GM19035 (cell line): ENCODE data around the gene ATP10B.
"Not testable (repeated sequence)": the region's sequence is repeated elsewhere in the genome, so short reads cannot be mapped to it uniquely, and the experiment has no call there.

ENCODE experiments used
- ATAC-seq: cut with Tn5 transposase; IDR thresholded peaks from one replicate; pipeline ENCODE4 v1.9.1; 2021; ENCODE audit not compliant: unreplicated experiment

The ATP10B gene

GRCh38 chr5:160769301-160769700 is 82.7 kb downstream of the ATP10B start:
- ATAC-seq: no peak

DNA sequence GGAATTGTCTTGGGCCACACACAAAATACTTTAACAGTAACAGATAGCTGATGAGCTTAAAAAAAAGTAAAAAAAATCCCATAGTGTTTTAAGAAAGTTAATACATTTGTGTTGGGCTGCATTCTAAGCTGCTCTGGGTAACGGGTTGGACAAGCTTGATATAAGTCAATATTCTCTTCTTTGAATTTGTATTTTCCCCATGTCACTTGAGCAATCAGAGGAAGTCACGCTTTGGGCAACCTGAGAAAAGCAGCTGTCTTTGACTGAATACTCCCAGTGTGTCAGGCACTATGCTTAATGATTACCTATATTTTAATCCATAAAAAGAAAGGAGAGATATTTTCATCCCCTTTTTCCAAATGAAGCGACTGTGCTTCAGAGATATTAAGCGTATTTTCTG is 84.9 kb downstream of the ATP10B start:
- ATAC-seq: no peak

GRCh38 chr5:160760008-160760407 is 92.0 kb downstream of the ATP10B start:
- no peak for ATAC-seq

DNA sequence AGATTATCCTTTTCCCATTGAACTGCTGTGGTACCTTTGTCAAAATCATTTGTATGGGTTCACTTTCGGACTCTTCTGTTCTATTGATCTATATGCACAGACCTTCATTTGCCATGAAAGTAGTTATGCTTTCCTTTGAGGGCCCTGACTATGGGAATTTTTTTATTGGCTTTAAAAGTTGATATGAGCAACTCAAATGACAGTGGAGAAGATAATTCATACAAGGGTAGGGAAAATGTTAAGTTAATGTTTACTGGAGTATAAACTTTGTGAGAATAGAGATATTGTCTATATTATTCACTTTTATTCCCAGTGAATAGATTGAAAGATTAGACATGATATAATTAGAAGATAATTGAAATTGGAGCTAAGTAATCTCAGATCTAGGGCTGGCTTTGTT is 94.8 kb downstream of the ATP10B start:
- no peak for ATAC-seq

DNA sequence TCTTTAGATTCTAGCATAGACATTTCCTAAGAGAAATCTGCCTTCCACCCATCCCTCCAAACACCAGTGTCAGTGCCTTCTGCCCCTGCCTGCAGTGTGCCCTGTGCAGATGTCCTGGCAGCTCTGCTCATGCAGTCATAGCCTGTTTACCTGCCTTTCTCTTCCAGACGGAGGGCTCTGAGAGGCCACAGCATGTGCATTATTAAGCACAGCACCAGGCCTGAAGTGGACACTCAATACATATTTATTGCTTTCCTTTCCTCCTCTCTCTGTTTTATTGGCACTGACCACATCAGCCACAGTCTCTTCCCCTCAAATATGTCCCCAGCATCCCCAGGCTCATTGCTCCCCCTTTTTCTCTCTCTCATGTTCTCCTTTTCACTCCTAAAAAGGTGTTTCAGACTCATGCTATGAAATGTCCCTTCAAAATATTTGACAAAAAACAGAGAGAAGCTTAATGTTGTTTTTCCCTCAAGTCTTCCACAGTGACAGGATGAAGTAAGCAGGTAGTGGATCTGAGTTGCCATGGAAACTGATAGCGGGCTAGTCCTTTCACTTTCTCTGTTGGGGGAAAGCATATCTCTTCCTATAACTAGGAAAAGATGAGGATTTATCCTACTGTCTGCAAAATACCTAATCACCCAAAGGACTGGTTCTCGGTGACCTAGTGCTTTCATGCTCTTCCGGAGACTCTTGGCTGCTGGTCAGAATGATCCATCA is 100.9 kb downstream of the ATP10B start:
- ATAC-seq: no peak

DNA sequence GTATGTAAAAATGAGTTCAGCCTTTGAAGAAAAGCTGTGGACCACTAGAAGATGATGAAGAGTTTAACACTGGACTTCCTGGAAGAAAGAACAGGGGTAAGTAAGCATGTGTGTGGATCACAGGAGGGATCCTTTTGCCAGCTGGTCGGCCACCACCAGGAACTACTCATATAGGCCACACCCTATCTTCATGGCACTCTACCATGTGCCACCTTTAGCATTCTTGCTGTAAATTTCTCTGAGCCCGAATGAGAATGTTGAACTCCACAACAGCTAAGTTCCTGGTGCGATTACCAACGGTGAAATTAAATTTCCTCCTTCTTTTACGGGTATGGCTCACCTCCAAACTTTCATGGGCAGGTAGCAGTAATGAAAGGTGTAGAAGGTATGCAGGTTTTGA is 102.3 kb downstream of the ATP10B start:
- ATAC-seq: no peak

DNA sequence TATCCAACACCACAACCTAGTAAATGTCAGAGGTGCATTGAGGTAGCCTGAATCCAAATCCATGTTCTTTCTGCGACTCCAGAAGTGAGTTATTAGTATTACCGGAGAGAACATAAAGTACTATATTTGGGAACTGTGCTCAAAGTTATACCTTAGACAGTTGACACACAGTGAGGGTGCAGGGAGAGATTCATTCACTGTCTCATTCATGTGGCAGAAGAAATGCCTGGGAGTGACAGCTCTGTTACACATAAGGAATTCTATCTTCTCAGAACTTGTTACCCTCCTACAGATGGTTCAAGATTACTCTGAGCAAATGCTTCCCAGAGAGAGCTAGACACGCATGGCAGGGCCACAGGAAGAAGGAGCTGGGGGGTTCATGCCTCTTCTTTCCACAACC is 103.0 kb downstream of the ATP10B start:
- no peak for ATAC-seq

DNA sequence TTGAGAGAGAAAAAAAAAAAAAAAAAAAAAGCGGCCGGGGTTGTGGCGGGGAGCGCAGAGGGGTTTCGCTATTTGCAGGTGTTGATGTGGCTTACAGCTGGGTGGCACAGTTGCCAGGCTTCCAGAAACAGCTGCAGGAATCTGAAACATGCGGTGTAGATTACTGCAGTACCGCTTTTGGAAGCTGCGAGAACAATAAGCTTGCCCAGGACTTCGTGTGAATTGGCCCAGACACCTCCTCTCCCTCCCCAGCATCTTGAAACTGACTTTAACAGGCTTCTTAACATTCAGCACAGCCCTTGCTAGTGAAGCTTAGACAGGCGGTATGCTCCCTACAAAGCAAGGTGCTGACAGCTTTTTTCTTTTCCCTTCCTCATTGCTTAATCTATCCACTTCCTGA is 104.0 kb downstream of the ATP10B start:
- no peak for ATAC-seq

GRCh38 chr5:160747559-160747958 is 104.5 kb downstream of the ATP10B start:
- ATAC-seq: no peak

- ATAC-seq: no peak
Observed at GRCh38 chr5:160744268-160745101, 107.5 kb downstream of the ATP10B start.

GRCh38 chr5:160743027-160743426 is 109.0 kb downstream of the ATP10B start:
- ATAC-seq: no peak

DNA sequence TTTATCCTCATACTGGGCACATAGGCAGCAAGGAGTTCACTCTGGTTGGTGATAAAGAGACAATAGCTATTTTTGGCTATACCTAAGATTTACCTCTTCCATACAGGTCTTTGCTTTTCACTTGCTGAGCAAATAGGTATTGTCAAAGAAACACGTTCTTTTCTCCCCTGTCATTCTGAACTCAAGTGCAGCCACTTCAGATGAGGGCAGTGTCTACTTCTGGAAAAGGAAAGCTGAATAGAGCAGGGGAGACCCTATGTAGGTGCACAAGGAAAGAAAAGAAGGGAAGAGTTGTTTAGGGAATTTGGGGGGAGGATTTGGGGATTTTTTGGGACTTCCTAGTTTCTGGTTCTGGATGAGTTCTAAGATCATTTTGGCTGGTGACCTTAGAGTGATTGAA is 109.6 kb downstream of the ATP10B start:
- no peak for ATAC-seq

DNA sequence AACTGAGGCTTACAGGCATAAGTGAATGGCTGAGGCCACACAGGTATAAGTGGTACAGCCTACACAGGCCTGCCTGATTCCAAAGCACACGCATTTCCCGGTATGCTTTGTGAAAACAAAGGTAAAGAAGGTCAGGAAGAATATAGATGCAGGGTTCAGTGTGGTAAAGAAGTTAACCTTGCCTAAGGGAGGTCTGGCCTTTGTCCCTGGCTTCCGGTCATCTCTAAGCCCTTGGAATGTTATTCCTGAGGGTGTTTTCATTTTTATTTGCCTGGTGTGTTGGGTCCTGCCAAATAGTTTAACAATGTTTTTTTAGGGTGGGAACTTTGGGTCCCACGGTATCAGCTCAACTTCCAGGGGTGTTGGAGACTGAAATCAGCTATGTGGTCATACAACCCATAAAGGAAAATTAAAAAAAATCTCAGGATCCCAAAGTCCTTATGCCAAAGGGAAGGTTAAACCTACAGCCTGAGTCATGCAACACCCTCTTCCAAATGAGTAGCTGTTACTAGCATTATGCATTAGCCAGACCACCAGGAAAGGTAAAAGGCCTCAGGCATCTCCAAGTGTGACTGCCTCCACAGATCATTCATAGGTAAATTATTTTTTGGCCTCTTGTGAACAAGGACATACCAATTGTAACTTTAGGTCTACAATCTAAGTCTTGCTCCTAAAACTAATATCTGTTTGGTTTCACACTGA is 124.6 kb downstream of the ATP10B start:
- no peak for ATAC-seq

GRCh38 chr5:160726721-160727120 is 125.3 kb downstream of the ATP10B start:
- ATAC-seq: no peak

GRCh38 chr5:160720822-160721221 is 131.2 kb downstream of the ATP10B start:
- no peak for ATAC-seq

DNA sequence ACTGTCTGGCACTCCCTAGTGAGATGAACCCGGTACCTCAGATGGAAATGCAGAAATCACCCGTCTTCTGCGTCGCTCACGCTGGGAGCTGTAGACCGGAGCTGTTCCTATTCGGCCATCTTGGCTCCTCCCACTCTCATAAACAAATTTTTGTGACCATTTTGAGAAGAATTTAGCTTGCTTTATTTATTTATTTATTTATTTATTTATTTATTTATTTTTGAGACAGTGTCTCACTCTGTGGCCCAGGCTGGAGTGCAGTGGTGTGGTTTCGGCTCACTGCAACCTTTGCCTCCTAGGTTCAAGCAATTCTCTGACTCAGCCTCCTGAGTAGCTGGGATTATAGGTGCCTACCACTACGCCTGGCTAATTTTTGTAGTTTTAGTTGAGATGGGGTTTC is 136.5 kb downstream of the ATP10B start:
- ATAC-seq: not testable (repeated sequence)

GRCh38 chr5:160703547-160704189 is 148.3 kb downstream of the ATP10B start:
- ATAC-seq: no peak

- peak; percentile 92 for ATAC-seq
Observed at GRCh38 chr5:160702934-160703333, 149.1 kb downstream of the ATP10B start.

- no peak for ATAC-seq
Observed at GRCh38 chr5:160702311-160702803, 149.7 kb downstream of the ATP10B start.

- ATAC-seq: no peak
Observed at GRCh38 chr5:160701403-160701802, 150.6 kb downstream of the ATP10B start.

GRCh38 chr5:160699301-160699700 is 152.7 kb downstream of the ATP10B start:
- ATAC-seq: no peak
